GM12873 (cell line): ENCODE measurements around the gene SH3BGR.

Source experiments
- CTCF ChIP-seq: IDR thresholded peaks from 2 replicates; pipeline ENCODE4 v1.5.1; 2012; ENCODE audit warnings: low read depth, mild to moderate bottlenecking, moderate library complexity, low read length, control low read depth; ENCODE audit not compliant: insufficient read depth; ENCODE audit errors: missing control alignments

SH3BGR gene

GRCh38 chr21:39538453-39539042 lies 86.8 kb downstream of the SH3BGR start:
- no peak for TF ChIP-seq CTCF

- no peak for TF ChIP-seq CTCF
These were observed 91.0 kb downstream of the SH3BGR start for GRCh38 chr21:39542736-39543135.

GRCh38 chr21:39546522-39546921 lies 94.8 kb downstream of the SH3BGR start:
- TF ChIP-seq CTCF = no peak

- TF ChIP-seq CTCF = no peak
These were observed 101.1 kb downstream of the SH3BGR start for GRCh38 chr21:39552856-39553255.

DNA sequence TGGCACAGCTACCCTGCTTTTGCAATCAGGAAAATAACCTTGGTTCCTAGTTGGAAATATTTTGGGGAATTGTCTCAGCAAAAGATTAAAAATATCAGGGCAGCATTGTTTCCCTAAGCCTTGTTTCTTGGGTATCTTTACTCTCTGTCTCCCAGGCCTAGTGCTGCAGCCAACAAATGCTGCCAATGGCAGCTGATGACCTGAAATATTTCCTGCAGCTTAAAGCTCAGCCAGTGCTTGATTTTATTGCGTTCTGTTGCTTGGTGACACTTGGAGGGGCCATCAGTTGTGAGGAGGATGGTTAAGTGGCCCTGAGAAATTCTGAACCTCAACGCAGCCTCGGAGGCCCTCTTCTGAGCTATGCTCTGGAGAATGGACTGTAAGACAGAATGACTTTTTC lies 101.6 kb downstream of the SH3BGR start:
- no peak for TF ChIP-seq CTCF

GRCh38 chr21:39555911-39556590 lies 104.3 kb downstream of the SH3BGR start:
- TF ChIP-seq CTCF = no peak

GRCh38 chr21:39559511-39559910 lies 107.7 kb downstream of the SH3BGR start:
- TF ChIP-seq CTCF = no peak
